Pons (tissue), 1 donor: ENCODE measurements around the gene ANKRD18B.
"Not testable (repeated sequence)": the region's sequence is repeated elsewhere in the genome, so short reads cannot be mapped to it uniquely, and the experiment has no call there.

Experiments used
- DNase-seq: peaks from one replicate; pipeline ENCODE4 v3.0.0-alpha.2; 2016; ENCODE audit warnings: low spot score

The ANKRD18B gene

DNA sequence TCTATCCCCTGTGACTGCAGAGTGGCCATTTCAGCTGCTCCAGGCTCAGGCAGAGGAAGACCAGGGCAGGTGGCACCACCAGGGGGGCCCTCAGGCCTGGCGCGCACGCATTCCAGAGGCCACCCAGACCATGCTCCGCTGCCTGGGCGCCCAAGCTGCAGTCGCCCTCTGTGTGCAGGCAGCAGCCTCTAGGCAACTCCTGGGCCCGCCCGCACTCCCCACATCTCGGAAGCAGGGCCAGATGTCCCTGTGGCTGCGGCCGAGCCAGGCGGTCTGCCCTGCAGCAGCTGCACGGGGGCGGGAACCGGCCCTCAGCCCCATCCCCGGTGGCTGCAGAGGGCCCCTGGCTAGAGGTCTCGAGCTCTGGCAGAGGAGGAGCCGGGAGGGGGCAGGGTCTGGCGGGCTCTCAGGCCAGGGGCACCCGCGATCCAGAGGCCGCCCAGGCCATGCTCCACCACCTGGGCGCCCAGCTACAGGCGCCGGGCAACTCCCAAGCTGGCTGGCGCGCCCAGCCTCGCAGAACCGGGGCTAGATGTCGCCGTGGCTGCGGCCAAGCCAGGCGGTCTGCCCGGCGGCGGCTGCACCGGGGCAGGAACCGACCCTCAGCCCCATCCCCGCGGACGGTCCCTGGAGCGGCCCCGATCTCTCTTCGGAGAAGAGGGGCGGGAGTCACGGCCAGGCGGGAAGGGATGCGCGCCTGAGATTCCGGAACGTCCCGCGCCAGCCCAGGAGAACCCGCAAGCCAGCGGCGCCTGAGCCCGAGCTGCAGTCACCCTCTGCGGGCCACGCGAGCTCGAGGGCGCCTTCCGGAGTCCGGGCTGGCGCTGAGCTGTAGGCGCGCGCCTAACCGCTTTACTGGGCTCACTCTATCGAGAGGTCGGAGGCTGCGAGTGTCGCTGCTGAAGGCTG lies at the start of gene ANKRD18B:
ANKRD18B (plus strand) TSS at position 855 of the 909 bp plus-strand sequence. CDS start 239 bp downstream, outside the sequence.
- not testable (repeated sequence) for DNase-seq

DNA sequence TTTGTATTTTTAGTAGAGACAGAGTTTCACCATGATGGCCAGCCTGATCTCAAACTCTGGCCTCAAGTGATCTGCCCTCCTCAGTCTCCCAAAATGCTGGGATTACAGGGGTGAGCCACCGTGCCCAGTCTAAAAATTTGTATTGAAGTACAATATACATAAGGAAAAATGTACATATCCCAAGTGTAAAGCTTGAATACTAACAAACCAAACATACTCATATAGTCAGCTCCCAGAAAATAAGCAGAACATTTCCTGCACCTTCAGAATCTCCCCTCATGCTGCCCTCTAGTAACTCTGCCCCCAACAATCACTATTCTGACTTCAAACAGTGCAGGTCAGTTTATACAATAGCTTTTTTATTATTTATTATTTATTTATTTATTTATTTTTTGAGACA lies 48.7 kb upstream of the ANKRD18B start:
- DNase-seq: no peak

DNA sequence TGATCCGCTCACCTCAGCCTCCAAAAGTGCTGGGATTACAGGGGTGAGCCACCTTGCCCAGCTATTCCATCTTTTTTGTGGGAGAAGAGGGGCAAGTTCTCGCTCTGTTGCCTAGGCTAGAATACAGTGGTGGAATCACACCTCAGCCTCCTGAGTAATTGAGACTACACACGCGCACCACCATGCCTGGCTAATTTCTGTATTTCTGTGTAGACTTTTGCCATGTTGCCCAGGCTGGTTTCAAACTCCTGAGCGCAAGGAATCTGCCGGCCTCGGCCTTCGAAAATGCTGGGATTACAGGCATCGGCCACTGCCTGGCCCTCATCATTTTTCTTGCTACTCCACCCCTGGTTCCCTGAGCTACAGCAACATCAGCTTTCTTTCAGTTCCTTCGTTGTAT lies 47.5 kb upstream of the ANKRD18B start:
- DNase-seq: no peak

DNA sequence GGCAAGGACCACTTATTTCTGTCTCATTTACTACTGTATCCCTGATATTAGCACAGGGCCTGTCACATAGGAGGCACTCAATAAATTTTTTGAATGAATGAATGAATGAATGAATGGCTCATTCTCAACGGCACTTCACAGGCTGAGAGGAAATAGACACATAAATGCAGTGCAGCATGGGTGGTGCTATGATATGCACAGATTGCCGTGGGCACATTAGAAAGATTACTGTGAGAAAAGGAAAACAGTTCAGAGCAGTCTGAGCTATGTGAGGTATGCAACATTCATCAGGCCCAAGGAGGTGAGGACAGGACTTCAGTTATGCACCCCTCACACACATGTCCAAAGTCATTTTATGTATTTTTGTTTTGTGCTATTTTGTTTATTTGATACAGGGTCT lies 43.9 kb upstream of the ANKRD18B start:
- no peak for DNase-seq

DNA sequence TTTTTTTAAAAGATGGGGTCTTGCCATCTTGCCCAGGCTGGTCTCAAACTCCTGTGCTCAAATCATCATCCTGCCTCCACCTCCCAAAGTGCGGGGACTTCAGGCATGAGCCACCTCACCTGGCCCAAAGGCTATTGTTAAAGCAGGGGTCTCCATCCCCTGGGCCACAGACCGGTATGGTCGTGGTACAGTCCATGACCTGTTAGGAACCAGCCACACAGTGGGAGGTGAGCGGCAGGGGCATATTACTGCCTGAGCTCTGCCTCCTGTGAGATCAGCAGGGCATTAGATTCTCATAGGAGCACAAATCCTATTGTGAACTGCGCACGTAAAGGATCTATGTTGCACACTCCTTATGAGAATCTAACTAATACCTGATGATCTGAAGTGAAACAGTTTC lies 43.1 kb upstream of the ANKRD18B start:
- no peak for DNase-seq

DNA sequence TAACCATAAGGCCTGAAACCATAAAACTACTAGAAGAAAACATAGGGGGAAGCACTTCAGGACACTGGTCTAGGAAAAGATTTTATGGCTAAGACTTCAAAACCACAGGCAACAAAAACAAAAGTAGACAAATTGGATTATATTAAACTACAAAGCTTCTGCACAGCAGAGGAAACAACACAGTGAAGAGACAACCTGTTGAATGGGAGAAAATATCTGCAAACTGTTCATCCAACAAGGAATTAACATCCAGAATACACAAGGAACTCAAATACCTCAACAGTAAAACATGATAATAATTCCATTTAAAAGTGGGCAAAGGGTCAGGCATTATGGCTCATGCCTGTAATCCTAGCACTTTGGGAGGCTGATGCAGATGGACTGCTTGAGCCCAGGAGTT lies 38.7 kb upstream of the ANKRD18B start:
- DNase-seq: not testable (repeated sequence)

DNA sequence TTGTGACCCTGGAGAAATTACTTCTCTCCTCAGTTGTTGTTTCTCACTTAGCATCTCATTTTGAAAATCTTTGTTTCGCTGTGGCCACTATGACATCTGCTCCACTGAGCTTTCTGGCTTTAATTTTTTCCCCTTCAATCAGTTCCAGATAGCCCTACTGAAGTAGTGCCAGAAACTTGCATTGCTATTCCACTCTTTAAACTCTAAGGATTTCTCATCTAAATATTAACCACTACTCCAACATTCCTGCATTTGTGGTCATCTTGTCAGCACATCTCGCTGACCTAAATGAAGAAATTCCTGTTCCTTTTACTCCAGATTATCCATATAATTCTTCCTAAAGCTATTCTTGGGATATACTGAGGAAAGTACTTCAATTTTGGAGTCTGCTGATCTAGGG lies 35.0 kb upstream of the ANKRD18B start:
- no peak for DNase-seq

DNA sequence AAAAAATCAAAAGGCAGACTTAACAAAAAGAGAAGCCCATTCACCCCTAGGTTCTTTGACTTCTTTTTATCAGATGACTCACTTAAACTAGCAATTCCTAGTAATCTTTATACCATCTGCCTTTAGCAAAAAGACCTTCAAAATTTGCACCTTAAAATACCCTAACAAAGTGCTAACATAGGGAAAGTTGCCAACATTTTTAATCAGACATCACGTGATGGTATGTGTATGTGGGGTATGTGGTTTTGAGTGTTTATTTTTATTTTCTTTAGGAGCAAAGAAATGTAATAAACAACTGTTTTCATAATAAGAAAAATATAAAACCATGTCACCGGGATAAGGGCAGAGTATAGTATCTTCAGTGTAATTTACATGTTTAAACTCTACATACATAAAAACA lies 30.2 kb upstream of the ANKRD18B start:
- DNase-seq: not testable (repeated sequence)

DNA sequence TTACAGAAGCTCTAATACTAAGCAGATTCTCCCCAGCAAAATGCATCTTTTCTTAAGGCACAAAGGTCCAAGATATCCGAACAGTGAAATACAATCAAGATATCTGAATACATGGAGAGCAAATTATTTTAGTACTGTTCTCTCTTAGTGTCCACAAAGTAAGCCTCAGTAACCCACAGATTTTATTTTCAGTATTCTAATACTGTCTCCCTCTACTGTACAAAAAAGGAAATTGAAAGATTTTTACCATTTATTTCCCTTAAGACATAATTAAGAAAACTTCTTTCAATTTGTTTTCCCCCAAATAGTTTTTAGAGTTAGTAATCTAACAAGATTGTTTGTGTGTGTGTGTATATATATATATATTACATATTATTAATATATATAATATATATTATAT lies 25.7 kb upstream of the ANKRD18B start:
- no peak for DNase-seq

DNA sequence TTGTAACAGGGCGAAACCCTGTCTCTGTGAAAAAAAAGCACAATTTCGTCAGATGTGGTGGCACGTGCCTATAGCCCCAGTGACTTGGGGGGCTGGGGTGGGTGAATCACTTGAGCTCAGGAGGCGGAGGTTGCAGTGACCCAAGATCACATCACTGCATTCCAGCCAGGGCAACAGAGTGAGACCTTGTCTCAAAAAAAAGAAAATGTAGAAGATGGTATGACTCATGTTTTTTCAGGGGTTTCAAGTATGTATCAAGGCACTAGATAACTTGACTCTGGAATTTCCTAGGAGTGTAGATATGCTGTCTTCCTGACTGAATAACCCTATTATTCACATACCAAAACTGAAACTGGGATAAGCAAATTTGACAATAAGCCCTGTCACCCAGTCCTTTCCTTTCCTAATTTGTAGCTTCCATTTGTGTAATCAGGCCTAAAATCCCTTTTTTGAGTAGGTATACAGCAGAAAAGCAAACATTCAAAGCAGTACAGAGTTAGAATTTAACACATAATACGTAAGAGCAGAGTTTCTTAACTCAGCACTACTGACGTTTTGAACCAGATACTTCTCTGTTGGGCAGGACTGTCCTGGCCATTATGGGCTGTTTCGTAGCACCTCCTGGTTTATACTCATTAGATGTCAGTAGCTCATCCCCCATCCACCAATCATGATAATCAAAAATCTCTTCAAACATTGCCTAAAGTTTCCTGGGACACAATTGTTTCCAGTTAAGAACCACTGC lies 17.3 kb upstream of the ANKRD18B start:
- DNase-seq: no peak

DNA sequence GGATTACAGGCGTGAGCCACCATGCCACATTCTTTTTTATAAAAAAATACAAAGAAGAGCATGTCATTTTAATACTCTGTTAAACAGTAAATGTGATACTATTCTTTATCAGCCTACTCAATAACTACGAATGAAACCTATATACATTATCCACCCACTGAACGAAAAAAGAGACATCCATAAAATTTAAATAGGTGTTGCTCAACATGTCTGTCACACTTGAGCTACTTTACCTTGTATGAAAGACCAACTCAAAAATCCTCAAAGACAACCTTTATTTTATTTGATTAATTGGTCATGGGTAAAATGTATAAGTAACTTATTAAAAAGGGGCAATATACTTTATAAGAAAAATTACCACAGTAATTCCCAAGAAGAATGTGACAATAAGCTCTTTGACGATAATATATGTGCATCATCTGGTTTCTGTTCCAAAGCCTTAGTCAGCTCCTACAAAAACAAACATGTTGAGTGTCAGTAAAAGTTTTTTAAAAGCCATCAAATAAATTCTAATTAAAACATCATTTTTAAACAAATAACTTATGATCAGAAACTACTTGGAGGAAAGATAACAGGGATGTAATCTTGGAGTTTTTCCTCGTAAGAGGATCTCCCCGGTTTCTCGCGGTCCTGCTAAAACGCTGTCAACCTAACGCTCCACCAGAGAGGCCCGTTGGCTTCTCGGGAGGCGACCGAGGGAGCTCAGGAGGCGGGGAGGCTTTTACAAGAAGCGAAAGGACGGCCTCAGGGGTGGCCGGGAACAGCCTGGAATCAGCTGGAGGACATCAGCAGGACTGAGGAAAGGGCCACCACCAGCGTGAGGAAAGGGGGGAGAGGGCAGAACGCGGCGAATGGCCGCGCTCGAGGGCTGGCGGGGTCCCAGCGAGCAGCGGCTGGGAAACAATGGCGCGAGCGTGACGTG lies 13.5 kb upstream of the ANKRD18B start:
- DNase-seq: peak; percentile 69

DNA sequence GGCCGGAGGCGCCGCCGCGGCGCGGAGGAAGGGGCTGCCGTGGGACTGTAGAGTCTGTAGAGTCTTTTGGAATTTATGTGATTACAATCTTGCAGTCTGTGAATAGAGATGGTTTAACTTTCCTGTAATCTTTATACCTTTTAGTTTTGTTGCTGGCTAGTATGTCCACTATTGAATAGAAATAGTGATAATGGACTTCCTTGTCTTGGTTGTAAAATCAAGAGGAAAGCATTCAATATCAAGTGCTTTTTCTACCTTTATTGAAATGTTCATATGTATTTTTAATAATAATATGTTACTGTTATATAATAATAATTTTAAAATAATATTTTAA lies 12.9 kb upstream of the ANKRD18B start:
- not testable (repeated sequence) for DNase-seq

DNA sequence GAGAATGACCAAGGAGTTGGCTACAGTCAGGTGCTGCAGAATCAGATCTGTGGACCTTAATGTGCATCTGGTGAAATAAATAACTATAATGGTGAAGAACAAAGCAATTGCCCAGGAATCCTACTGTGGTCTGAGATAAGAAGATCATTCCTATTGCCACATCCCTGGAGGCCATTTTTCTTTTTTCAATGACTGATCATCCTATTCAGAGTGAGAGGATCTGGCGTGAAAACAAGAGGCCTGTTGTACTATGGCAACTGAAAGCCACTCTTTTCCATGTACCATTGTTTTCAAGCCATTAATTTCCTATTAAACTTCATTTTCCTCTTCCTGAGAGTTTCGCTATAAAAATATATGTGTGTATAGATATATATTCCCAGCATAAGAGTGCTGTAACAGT lies 11.5 kb upstream of the ANKRD18B start:
- DNase-seq: peak; percentile 82

DNA sequence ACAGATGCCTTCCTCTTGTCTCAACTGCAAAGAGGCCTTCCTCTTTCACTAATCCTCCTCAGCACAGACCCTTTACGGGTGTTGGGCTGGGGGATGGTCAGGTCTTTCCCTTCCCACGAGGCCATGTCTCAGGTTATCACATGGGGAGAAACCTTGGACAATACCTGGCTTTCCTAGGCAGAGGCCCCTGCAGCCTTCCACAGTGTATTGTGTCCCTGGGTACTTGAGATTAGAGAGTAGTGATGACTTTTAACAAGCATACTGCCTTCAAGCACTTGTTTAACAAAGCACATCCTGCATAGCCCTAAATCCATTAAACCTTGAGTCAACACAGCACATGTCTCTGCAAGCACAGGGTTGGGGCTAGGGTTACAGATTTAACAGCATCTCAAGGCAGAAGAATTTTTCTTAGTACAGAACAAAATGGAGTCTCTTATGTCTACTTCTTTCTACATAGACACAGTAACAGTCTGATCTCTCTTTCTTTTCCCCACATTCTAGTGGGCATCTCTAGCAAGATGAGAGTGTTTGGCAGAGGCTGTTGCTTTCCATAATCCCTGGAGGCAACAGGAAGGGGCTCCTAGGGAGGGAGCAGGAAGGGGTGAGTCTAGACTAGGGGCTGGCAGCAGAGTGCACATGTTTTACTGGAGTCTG lies 8.6 kb upstream of the ANKRD18B start:
- not testable (repeated sequence) for DNase-seq

DNA sequence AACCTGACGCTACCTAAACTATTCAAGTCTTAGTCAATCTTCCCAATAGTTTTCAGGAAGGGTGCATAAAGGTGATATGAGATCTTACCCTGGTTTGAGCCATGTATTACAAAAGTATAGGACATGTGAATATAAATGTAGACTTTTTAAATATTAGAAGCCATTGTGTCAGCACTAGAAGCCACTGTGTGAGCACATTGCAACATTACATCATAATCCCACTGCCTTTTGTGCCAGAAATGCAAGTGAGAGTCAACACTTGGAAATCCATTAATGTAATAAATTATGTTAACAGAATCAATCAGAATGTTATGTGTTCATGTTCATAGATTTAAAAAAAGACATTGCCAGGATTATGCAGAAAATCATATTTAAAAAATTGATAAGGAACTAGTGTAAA lies 7.7 kb upstream of the ANKRD18B start:
- not testable (repeated sequence) for DNase-seq

DNA sequence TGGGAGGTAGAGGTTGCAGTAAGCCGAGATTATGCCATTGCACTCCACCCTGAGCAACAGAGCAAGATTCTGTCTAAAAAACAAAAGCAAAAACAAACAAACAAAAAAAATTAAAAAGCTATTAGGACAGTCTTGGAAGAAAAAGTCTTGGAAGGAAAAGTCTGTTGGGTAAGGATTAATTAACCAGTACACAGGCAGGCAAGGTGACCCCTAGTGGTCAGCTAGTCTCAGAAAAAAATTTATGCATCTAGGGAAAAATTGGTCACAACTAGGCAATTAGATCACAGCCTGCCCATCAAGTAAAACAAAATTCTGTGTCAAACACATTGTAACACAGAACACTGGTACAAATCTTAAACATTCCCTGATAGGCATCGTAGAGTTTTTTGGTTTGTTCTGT lies 6.7 kb upstream of the ANKRD18B start:
- DNase-seq: peak; percentile 61

DNA sequence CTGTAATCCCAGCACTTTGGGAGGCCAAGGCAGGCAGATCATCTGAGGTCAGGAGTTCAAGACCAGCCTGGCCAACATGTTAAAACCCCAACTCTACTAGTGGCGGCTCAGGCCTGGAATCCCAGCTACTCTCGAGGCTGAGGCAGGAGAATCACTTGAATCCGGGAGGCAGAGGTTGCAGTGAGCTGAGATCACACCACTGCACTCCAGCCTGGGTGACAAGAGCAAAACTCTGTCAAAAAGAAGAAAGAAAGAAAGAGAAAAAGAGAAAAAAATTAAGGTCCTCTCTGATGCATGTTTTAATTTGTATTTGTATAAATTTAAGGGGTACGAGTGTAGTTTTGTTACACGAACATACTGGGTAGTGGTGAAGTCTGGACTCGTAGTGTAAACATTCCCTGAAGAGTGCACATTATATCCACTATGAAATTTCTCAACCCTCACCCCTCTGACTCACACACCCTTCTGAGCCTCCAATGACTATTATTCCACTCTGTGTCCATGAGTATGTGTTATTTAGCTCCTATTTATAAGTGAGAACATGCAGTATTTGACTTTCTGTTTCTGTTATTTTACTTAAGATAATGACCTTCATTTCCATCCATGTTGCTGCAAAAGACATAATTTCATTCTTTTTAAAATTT lies 6.0 kb upstream of the ANKRD18B start:
- DNase-seq: not testable (repeated sequence)

DNA sequence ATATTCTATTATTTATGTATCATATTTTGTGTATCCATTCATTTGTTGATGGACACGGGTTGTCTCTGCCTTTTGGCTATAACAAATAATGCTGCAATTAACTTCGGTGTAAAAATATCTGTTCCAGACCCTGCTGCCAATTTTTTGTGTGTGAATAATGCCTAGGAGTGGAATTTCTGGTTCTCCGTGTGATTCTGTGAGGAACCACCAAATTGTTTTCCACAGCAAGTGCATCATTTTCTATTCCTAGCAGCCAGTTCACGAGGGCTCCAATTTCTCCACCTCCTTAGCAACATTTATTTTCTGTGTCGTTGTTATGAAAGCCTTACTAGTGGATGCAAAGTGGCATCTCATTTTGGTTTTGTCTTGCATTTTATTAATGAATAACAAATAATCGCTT lies 2.2 kb upstream of the ANKRD18B start:
- not testable (repeated sequence) for DNase-seq

DNA sequence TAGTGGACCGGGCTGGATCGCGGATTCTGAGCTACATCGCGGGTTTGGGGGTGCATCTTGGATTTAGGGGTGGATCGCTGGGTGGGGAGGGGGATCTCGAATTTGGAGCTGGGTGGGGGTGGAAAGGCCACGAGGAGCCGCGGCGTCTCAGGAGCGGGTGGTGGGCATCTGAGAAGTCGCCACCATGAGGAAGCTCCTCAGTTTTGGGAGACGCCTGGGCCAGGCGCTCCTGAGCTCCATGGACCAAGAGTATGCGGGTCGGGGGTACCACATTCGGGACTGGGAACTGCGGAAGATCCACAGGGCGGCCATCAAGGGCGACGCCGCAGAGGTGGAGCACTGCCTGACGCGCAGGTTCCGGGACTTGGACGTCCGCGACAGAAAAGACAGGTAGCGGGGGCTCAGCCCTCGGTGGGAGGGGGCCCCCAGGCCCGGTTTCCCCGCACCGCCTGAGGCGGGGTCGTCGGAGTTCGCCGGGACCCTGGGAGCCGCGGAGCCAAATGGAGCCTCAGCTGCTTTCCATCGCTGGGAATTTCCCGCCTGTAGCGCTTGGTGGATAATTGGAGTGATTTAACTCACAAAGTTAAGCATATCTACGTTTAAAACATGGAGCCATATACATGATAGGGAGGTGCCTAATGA lies 376 bp downstream of the ANKRD18B start:
- DNase-seq: no peak

DNA sequence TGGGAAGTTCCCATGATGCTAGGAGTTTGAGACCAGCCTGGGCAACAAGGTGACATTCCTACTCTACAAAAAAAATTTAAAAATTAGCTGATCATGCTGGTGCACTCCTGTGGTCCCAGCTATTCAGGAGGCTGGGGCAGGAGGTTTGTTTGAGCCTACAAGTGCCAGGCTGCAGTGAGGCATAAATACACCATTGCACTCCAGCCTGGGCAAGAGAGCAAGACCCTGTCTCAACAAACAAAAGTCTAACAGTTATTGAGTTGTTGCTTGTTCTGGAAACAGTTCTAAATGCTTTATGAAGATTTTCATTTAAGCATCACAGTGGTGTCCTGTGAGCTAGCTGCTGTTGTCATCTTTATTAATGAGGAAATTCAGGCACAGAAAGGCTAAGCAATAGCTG lies 4.0 kb downstream of the ANKRD18B start:
- not testable (repeated sequence) for DNase-seq

DNA sequence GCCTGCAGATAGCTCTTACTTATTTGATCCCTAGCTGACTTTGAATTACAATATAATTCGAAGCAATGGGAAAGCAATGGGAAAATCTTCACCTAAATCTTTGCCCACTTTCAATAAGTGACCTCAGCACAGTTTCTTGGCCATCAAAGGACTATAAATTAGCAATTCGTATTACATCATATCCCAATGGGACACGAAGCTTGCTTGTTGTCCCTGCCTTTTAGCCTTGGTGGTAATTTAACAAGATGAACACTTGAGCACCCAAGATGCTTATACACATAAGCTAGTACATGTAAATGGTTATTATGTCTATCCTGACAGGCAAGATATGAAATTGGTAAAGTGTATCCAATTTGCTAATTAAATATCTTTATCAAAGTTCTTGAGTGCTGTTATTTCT lies 9.9 kb downstream of the ANKRD18B start:
- not testable (repeated sequence) for DNase-seq
